D341Med (cell line): ENCODE data around the gene DHX8.

Experiments used
- DNase-seq: peaks from one replicate; pipeline ENCODE4 v3.0.0; 2012; ENCODE audit warnings: low spot score

The DHX8 gene

GRCh38 chr17:43574896-43575525 lies 91.2 kb downstream of the DHX8 start:
- DNase-seq, result no peak
